Femur (tissue), 1 donor: Measurements from ENCODE around the gene KDM4B.
A peak's percentile ranks its signal among the peaks of the same experiment; 100 is the strongest.
"Not testable (repeated sequence)": the region's sequence is repeated elsewhere in the genome, so short reads cannot be mapped to it uniquely, and the experiment has no call there.

ENCODE experiments used
- DNase-seq: peaks from one replicate; pipeline ENCODE4 v3.0.0-alpha.2; 2017

Gene KDM4B

DNA sequence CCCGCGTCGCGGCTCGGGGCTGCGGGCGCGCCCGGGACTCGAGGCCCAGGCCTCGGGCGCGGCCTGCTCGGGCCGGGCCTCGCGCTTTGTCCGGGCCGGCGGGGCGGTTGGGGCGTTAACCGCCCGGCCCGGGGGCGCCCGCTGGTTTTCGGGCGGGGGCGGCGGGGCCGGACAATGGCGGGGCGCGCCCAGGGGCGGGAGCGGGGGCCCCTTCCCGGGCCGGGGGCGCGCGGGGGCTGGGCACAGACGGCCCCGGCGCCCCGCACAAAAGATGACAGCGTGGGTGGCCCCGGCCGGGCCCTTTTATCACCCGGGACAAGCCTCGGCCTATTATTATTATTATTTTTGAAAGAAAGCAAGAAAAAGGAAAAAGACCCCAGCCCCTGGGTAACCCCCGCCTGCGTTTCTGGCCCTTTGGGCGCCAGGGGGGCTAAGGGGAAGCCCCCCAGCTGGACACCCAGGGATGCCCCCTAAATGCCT lies 419 bp downstream of the KDM4B start:
- DNase-seq = no peak

- DNase-seq = no peak
Observed at GRCh38 chr19:4969772-4970531, 1.0 kb downstream of the KDM4B start.

- no peak for DNase-seq
Observed at GRCh38 chr19:4970558-4971423, 1.9 kb downstream of the KDM4B start.

- DNase-seq = no peak
Observed at GRCh38 chr19:4971424-4971793, 2.5 kb downstream of the KDM4B start.

DNA sequence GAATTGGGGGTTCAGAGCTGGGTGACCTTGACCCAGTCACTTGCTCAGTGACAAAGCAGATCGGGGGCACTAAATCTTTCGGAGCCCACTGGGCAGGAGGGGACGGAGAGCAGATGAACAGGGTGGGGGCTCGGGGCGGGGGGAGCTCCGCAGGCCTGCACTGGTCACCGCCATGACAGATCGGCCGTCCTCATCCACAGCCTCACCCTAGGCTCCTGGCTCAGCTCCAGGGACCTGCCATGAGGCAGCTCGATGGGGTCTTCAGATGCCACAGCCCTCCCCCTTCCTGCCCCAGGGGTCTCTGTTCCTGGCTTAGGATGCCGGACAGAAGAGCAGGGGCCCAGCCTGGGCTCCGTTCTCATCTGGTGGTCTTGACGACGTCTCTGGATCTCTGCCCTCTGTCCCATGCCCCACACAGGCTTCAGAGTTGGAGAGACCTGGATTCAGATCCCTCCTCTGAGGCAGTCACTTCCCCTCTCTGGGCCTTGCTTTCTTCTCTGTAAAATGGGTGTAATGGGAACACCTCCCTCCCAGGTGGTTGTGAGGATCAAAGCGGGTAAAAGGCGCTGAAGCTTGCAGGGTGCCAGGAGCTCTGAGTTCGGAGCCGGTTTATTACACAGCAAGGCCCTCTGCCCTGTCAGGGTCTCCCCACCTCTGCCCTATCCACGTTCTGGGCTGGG lies 3.0 kb downstream of the KDM4B start:
- DNase-seq = no peak

- no peak for DNase-seq
Observed at GRCh38 chr19:4972509-4973230, 3.8 kb downstream of the KDM4B start.

DNA sequence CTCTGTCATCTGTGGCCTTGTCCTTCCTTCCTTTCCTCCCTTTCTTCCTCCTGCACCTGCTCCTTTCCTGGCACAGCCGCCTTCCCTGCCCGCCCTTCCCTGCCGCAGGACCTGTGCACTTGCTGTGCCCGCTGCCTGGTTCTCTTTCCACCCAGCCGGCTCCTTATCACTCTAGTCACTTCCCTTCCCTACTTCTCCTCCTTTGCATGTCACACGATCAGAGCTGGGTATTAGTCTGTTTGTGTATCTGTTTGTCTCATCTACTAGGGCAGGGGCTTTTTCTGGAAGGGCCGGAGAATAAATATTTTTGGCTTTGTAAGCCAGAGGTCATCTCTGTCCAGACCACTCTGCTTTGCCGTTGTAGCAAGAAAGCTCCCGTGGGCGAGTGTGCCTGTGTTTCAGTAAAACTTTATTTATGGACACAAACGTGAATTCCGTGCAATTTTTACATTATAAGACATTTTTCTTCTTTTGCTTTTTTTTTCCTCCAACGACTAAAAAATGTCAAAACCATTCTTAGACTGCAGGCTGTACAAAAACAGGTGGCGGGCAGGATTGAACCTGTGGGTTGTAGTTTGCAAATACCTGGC lies 6.1 kb downstream of the KDM4B start:
- no peak for DNase-seq

GRCh38 chr19:4975601-4976000 lies 6.7 kb downstream of the KDM4B start:
- not testable (repeated sequence) for DNase-seq

GRCh38 chr19:4976401-4977298 lies 7.7 kb downstream of the KDM4B start:
- peak; percentile 70 for DNase-seq

DNA sequence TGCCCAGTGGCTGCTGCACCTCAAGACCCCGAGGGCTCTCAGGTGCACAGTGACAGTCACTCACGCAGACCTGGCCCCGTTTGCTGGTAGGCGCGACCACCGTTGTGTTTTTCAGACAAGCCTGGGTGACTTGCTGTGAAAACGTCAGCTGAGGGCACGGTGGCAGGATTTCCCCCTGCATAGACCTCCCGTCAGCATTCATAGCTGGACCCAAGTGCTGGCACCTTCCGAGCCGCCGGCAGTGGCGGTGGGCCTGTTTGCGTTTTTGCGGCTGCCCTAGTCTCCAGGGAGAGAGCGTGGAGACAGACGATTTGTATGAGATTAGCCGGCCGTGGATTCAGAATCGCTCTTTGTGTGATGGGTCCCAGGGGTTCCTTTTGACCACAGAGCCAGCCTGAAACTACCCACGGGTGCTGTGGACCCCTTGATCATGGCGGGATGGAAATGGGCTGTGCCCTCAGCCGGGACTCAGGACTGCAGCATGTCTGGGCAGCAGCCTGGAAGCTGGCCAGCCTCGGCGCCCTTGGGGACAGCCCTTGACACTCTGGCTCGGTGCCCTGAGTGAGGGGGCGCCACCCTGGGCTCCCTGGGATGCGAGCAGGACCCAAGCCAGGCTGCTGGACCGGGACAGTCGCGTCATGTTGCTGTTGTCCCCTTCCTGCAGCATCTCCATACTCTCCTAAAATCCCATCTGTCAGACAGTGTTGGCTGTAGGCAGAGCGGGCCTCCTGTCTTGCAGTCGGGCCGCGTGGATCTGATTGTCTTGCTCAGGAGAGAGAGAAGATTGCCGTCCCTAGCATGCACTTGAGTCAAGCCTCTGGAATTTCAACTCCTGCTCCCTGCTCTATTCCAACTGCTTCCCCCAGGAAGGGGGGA lies 8.6 kb downstream of the KDM4B start:
- DNase-seq = no peak

DNA sequence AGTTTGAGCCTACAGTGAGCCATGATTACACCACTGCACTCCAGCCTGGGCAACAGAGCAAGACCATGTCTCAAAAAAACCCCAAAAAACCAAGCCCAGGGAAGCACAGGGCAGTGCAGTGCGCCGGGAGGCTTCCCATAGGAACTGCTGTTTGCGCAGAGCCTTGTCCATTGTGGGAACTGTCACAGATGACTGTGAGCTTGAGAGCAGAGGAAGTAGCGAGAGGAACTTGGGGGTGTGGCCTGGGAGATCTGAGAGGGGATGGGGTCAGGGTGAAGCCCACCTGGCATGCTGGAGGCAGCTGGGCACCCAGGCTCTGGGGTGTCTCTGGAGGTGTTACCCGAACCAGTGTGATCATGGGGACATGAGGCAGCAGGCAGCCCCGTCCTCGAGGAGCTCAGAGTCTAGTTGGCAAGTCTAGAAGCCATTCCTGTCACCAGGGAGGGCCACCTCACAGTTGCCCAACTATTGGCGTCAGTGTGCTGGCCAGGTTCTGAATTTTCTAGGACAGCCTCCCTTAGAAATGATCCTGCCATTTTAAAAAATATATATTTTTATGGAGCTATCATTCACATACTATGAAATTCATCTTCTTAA lies 10.4 kb downstream of the KDM4B start:
- DNase-seq = no peak

- DNase-seq = no peak
Observed at GRCh38 chr19:4980067-4980466, 11.2 kb downstream of the KDM4B start.

DNA sequence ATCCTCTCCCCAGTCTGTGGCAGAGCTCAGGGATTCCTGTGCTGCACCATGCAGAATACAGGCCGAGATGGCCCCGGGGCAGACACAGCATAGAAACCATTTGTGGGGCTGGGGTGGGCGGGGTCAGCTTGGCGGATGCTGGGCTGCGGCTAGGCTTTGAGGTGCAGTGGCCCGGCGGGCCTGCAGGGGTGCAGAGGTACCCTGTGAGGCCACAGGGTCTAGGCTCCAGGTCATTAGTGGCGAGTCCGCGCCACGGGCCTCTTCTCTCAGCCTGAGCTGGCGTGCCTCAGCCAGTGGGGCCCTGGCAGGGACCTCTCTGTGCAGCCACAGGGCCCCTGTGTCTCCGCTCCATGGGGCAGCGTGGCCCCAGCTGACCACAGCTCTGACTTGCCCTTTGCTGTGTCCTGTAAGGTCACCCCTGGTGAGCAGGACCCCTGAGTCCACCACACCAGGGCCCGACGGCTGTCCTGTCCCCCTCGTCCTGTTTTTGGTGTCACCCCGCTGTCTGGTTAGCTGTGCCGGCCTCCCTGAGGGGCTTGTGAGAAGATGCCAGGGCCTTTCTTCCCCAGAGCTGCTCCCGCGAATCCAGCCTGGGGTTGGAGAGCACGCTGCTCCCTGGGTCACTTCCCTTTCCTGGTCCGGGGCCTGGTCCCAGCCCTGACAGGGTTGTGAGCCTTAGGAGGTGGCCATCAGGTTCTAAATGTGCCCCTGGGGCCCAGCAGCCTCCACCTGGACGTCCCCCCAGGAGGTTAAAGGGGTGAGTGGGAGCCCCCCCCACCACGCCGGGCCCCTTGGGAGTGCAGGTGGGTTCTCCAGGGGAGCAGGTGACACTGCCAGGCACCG lies 12.1 kb downstream of the KDM4B start:
- no peak for DNase-seq

- no peak for DNase-seq
Observed at GRCh38 chr19:4981681-4981958, 12.7 kb downstream of the KDM4B start.

DNA sequence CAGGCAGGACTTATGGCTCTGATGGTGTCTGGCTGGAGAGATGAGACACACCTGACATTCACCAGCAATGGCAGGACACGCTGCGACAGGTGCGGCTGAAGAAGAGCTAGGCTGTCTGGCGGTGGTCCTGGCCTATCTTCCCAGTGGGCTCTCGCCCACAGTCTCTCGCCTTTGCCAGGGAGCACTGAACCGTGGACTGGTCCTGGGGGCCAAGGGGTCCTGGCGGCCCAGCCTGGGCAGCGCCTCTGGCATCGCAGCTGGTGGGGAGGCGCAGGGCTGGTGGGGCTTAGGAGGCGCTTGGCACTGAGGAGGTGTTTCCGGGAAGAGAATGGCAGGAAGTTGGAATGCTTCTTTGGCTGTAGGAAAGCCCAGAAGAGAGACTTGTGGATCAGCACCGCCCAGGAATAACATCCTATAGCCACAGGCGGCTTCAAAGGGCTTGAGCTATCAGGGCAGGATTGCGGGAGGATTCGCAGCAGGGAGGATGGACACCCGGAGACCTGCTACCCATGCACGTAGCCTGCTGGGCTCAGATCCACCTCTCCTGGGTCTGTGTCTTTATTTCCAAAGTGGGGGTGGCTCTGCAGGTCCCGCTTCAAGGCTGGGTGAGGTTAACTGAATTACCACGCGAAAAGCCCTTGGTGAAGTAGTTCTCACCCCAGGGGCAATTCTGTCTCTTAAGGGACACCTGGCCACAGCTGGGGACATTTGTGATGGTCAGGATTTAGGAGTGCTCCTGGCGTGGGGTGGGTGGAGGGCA lies 14.6 kb downstream of the KDM4B start:
- DNase-seq = no peak

- DNase-seq = no peak
Observed at GRCh38 chr19:4984106-4984380, 15.1 kb downstream of the KDM4B start.

GRCh38 chr19:4984438-4984990 lies 15.6 kb downstream of the KDM4B start:
- DNase-seq = no peak

DNA sequence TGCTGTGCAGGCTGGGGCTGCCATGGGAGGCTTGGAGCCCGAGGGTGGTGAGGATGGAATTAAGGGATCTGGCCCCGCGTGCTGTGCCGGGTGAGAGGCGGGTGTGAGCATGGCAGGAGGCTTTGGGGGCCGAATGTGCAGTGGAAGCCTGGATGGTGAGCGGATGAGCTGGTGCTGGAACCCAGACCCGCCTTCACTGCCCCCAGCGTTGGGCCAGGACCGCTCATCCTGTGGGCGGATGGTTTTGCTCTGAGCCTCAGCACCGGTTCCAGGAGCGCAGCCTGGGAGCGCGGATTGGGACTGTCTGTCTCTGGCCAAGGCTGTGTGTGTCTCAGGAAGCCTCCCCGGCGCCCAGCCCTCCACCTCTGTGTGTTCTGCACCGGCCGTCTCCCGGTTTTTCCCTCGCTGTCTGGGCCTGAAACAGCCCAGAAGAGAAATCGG lies 16.7 kb downstream of the KDM4B start:
- DNase-seq = no peak
